Prostate gland (tissue), 2 donors: ENCODE data around the gene ANXA6. TPM values are rescaled to one million over a fixed set of nuclear protein-coding genes. Genes with fewer than 3 reads are reported as not detected.

Experiments used
- DNase-seq: peaks from one replicate; pipeline ENCODE4 v3.0.0-alpha.2; 2019; ENCODE audit warnings: low spot score
- H3K27ac ChIP-seq, 2 donors: fragments of 200-600 bp; sonication (generic); 2 replicates each; pipeline ENCODE4 v1.5.1; 2017 to 2019
- H3K27me3 ChIP-seq: fragments of 200-600 bp; sonication (generic); replicated peaks from 2 replicates; pipeline ENCODE4 v1.5.1; 2019; ENCODE audit not compliant: insufficient read depth
- H3K36me3 ChIP-seq, 2 donors: fragments of 200-600 bp; sonication (generic); 1 replicate in 1 of 2; 2 replicates in 1 of 2; pipeline versions ENCODE4 v1.5.1 to v1.8.1; 2017 to 2019
- H3K4me1 ChIP-seq: fragments of 200-600 bp; sonication (generic); replicated peaks from 2 replicates; pipeline ENCODE4 v1.5.1; 2019
- H3K4me3 ChIP-seq, 2 donors: fragments of 200-600 bp; sonication (generic); 2 replicates each; pipeline ENCODE4 v1.5.1; 2017 to 2019
- H3K9me3 ChIP-seq: fragments of 200-600 bp; sonication (generic); 2 replicates; pipeline ENCODE4 v1.5.1; 2017
- POLR2A ChIP-seq: fragments of 450-650 bp; IDR thresholded peaks from one replicate; pipeline ENCODE4 v1.6.1; 2016; ENCODE audit warnings: antibody characterized with exemption, mild to moderate bottlenecking
- POLR2AphosphoS5 ChIP-seq: sonication (generic); formaldehyde crosslinking; IDR thresholded peaks from one replicate; pipeline ENCODE4 v1.6.1; 2017; ENCODE audit warnings: antibody characterized with exemption
- WGBS: methylation state at CpG from one replicate; pipeline ENCODE4 v1.1.5; 2018; 5-methylcytosine and 5-hydroxymethylcytosine counted together
- intact Hi-C: fragments of 100-400 bp; cut with DNase I; formaldehyde crosslinking; loops from one replicate; pipeline ENCODE4 v1.14.2; 2022
- total RNA-seq, 2 donors: library from RNA; depleted of rRNA; stranded (reverse); fragments of >200 nt; gene quantifications; one replicate each; pipeline ENCODE4 v1.1.0, GENCODE V29; 2016
- TF ChIP-seq, protein P1 (sequence below), 4 experiments: fragments of 200-600 bp in 2 of 4; fragments of 450-650 bp in 2 of 4; sonication (generic) in 2 of 4; IDR thresholded peaks; 1 replicate in 3 of 4; 2 replicates in 1 of 4; pipeline ENCODE4 v1.5.1; 2016 to 2019; ENCODE audit warnings: antibody characterized with exemption in 4 of 4, mild to moderate bottlenecking in 2 of 4, moderate library complexity in 2 of 4

ANXA6 gene
- total RNA-seq, 2 donors from 2014 or later, result 85.7 to 184 TPM

DNA sequence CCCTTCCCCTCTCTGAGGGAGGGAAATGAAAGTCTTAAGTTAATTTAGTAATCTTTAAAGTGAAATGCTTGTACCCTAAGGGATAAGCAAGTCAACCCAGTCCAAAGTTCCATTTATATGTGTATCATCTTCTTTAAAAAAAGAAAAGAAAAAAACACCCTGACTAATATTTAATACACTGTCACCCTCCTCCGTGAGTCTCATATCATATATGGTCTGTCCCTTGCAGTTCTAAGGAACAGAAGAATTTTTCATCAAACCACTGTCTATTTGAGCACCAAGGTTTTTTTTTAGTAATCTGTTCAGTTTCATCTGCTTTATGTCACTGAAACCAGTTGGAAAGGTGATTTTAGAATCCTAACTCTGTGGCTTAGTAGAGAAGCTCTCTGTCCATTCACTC lies 92.0 kb downstream of the ANXA6 start:
- peaks cover 2 to 4% of the 10 kb centered on the region in 2 donors for H3K36me3 ChIP-seq
- no peak for DNase-seq
- no peak overlapping the region for H3K27ac ChIP-seq
- no peaks in the 10 kb centered on the region for H3K9me3 ChIP-seq
- WGBS, result 94% methylated on average over 1 of the region's 1 CpG
- intact Hi-C loops, result loop anchor here (10.0 kb wide), 1 partner anchor 169 kb away; no protein-coding TSS in a partner anchor
- H3K27me3 ChIP-seq, result no peaks in the 10 kb centered on the region
- no peaks in the 10 kb centered on the region for H3K4me1 ChIP-seq
- no peak overlapping the region for H3K4me3 ChIP-seq
- no peak for TF ChIP-seq POLR2A
- TF ChIP-seq, protein P1, sequence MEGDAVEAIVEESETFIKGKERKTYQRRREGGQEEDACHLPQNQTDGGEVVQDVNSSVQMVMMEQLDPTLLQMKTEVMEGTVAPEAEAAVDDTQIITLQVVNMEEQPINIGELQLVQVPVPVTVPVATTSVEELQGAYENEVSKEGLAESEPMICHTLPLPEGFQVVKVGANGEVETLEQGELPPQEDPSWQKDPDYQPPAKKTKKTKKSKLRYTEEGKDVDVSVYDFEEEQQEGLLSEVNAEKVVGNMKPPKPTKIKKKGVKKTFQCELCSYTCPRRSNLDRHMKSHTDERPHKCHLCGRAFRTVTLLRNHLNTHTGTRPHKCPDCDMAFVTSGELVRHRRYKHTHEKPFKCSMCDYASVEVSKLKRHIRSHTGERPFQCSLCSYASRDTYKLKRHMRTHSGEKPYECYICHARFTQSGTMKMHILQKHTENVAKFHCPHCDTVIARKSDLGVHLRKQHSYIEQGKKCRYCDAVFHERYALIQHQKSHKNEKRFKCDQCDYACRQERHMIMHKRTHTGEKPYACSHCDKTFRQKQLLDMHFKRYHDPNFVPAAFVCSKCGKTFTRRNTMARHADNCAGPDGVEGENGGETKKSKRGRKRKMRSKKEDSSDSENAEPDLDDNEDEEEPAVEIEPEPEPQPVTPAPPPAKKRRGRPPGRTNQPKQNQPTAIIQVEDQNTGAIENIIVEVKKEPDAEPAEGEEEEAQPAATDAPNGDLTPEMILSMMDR (IDR thresholded peaks at IDR 0.05), result no peak
- TF ChIP-seq POLR2AphosphoS5, result no peak

DNA sequence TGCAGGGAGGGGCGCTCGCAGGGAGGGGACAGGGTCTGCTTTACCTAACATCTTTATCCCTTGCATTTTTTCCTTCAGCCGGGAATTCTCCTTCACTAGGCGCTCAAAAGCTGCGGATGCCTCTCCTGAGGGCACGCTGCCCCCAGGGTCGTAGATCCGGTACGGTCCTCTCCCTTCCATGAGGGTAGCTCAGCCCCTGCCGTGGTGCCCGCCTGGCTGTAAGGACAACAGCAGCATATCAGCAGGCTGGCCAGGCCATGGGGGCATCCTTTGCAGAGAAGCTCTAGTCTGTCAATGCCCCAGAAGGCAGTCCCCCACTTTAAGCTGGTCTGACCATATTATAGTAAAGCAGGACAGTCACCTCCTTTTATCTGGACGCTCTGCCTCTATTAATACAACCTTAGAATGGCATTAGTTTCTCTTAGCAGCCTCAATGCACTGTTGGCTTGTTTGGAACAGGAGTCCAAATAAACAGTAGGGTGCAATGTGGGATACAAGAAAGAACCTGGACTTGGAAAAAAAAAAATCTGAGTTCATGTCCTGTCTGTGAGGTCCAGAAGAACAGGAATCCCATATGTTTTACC lies 92.6 kb downstream of the ANXA6 start:
- intact Hi-C loops, result loop anchor here (10.0 kb wide), 1 partner anchor 170 kb away; no protein-coding TSS in a partner anchor
- H3K27ac ChIP-seq, result no peak overlapping the region
- H3K9me3 ChIP-seq, result no peaks in the 10 kb centered on the region
- H3K4me3 ChIP-seq, result no peak overlapping the region
- 96% methylated on average over 12 of the region's 12 CpGs for WGBS
- H3K27me3 ChIP-seq, result no peaks in the 10 kb centered on the region
- H3K36me3 ChIP-seq, result peaks cover 2 to 4% of the 10 kb centered on the region in 2 donors
- DNase-seq, result no peak
- TF ChIP-seq POLR2AphosphoS5 (no peak), POLR2A (no peak)
- TF ChIP-seq, protein P1 (IDR thresholded peaks at IDR 0.05), result no peak
- H3K4me1 ChIP-seq, result no peaks in the 10 kb centered on the region

DNA sequence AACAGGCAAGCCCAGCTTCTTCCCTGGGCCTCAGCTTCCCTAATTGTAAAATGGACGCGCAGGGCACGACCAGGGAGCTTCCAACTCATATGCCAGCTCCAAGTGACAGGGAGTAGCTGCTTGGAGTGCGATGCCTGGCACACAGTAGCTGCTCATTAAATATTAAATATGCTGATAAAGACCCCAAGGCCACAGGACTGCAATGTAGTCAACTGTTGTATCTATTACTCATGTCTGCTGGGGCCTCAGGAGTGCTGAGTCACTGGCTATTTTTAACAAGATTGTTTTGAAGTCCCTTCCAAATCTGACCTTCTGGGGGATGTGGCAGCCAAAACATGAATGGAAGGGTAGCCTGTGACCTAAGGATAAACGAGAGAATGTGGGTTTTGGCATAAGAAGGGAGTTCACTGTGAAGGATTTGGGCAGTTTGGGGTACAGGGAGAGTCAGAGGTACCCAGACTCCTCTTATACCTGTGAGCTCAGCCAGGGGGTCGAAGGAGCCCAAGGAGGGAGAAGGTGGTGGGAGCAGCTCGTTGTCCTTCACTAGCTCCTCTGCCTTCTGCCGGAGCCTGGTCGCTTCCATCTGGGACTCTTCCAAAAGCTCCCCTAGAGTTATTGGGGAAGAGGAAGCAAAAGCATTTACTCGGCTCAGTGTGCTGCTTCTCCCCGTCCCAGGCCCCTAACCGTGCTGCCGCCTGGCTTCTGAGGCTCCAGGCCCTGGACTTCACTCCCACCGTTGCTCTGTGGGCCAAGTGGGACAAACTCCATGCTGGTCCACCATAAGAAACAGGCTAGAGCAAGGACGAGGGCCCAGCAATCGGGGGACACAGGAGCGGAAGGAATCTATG lies 94.2 kb downstream of the ANXA6 start:
- no peaks in the 10 kb centered on the region for H3K27me3 ChIP-seq
- H3K4me1 ChIP-seq, result no peaks in the 10 kb centered on the region
- intact Hi-C loops, result loop anchor here (2.0 to 10.0 kb wide), 2 partner anchors 17 to 171 kb away; partner anchors contain the start of gene TNIP1
- peak overlapping the region; percentile 28 to 61 for H3K27ac ChIP-seq
- peaks cover 2 to 4% of the 10 kb centered on the region in 2 donors for H3K36me3 ChIP-seq
- TF ChIP-seq POLR2A (no peak), POLR2AphosphoS5 (peak; percentile 17)
- H3K9me3 ChIP-seq, result no peaks in the 10 kb centered on the region
- DNase-seq, result no peak
- WGBS, result 81% methylated on average over 17 of the region's 17 CpGs
- H3K4me3 ChIP-seq, result no peak overlapping the region

DNA sequence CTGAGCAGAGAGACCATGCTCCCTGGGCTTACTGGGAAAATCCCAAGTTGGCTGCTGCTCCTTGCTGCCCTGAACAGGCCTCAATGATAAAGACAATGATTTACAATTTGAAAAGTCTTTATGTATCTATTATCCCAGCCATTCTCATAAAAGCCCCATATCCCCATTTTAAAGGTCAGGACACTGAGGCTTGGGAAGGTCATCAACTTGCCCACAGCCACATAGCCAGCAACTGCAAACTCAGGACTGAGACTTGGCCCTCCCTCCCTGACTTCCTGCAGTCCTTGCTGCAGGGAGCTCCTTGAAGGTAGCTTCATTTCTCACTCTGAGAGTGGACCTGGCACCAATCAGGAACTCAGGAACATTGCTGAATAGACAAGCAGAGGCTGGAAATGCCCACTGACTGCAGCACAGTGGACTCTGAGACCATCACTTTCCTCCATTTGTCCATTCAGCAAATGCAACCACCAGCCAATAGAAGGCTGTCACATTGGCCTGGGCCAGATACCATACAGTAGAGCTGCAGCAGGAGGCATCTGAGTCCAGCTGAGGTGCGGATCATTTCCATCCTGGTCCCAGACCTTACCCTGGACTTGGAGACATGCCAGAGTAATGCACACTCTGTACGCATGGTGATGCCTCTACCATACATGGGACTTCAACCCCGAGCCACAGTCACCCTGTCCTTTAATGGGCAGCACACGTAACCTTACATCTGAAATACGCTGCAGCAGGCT lies 95.0 kb downstream of the ANXA6 start:
- peaks cover 2 to 4% of the 10 kb centered on the region in 2 donors for H3K36me3 ChIP-seq

More for the DNA sequence above, 95.0 kb downstream of the ANXA6 start:
- WGBS, result 92% methylated on average over 5 of the region's 5 CpGs
- Histone ChIP-seq H3K27me3 (no peaks in the 10 kb centered on the region), H3K9me3 (no peaks in the 10 kb centered on the region), H3K4me1 (no peaks in the 10 kb centered on the region), H3K27ac (peak overlapping the region in 1 of 2 donors; percentile 28), H3K4me3 (no peak overlapping the region)
- DNase-seq, result no peak
- intact Hi-C loops, result loop anchor here (2.0 to 10.0 kb wide), 2 partner anchors 18 to 172 kb away; partner anchors contain the start of gene TNIP1
- TF ChIP-seq POLR2AphosphoS5 (no peak), POLR2A (no peak)
- TF ChIP-seq, protein P1 (IDR thresholded peaks at IDR 0.05), result no peak
